ENCODE measurements around the gene ARHGEF6. TPM values are rescaled to one million over a fixed set of nuclear protein-coding genes. Genes with fewer than 3 reads are reported as not detected.

ARHGEF6 gene
- total RNA-seq, 1 experiment from 2014 or later: 5.1 TPM

DNA sequence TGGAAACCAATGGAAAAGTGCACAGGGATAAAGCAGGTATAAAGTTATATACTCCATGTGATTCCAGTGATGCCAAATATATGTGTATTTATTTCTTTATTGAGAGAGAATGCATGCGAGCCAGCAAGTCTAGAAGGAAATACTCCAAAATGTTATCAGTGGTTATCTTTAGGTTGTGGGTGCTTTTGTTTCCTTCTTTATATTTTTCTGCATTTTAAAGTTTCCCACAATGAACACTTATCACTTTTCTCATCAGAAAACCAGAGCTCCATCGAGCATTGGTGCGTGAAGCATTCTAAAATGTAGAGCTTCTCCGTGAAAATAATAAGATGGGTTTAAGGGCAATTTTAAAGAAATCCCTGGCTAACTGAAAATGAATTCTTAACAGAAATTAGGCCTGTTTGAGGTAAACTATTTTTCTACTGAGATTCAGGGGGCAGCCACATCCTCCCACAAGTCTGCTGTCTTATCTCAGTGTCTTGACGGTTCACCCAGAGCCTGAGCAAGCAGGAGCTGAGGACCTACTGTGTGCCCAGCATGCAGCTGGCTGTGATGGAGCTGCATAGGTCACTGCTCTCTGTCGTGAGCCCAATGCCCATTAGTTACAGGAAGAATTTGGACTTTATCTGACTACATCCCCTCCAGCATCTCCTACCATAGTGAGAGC, 151.5 kb downstream of the ARHGEF6 start (continued):
- TF ChIP-seq NFYB (CRISPR knock-in tag; conservative IDR thresholded peaks at IDR 0.05; ENCODE audit: low read depth) (no peak), MYBL2 (CRISPR knock-in tag; IDR thresholded peaks at IDR 0.05) (no peak), JAZF1 (CRISPR knock-in tag; IDR thresholded peaks at IDR 0.05) (no peak), GABPB1 (CRISPR knock-in tag; IDR thresholded peaks at IDR 0.05) (no peak), SMAD4 (CRISPR knock-in tag; IDR thresholded peaks at IDR 0.05) (no peak)
- TF ChIP-seq, protein P1, sequence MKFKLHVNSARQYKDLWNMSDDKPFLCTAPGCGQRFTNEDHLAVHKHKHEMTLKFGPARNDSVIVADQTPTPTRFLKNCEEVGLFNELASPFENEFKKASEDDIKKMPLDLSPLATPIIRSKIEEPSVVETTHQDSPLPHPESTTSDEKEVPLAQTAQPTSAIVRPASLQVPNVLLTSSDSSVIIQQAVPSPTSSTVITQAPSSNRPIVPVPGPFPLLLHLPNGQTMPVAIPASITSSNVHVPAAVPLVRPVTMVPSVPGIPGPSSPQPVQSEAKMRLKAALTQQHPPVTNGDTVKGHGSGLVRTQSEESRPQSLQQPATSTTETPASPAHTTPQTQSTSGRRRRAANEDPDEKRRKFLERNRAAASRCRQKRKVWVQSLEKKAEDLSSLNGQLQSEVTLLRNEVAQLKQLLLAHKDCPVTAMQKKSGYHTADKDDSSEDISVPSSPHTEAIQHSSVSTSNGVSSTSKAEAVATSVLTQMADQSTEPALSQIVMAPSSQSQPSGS (CRISPR knock-in tag; IDR thresholded peaks at IDR 0.05; ENCODE audit: borderline replicate concordance, low read depth): no peak
- TF ChIP-seq, protein P2, sequence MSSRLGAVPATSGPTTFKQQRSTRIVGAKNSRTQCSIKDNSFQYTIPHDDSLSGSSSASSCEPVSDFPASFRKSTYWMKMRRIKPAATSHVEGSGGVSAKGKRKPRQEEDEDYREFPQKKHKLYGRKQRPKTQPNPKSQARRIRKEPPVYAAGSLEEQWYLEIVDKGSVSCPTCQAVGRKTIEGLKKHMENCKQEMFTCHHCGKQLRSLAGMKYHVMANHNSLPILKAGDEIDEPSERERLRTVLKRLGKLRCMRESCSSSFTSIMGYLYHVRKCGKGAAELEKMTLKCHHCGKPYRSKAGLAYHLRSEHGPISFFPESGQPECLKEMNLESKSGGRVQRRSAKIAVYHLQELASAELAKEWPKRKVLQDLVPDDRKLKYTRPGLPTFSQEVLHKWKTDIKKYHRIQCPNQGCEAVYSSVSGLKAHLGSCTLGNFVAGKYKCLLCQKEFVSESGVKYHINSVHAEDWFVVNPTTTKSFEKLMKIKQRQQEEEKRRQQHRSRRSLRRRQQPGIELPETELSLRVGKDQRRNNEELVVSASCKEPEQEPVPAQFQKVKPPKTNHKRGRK (CRISPR knock-in tag; IDR thresholded peaks at IDR 0.05; ENCODE audit: borderline replicate concordance): no peak

DNA sequence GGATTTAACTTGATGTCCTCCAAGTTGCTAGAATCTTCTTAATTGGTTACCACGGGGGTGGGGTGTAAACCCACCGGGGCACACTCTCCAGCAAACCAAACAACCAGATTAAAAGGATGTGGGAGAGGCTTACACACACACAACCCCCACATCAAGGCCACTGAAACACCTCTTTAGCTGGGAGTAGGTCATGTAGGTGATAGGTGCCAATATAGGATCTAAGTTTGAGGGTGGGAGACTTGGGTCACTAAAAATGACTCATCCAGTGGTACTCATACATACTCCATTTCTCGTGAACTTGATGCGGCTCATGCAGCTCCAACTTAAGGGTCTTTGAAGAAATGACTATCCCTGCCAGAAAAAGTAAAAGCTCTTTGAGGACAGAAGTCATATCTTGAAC, 153.3 kb downstream of the ARHGEF6 start:
- no peaks in the 10 kb centered on the region for H3K36me3 Mint-ChIP-seq
- no peaks in the 10 kb centered on the region for H3K27me3 Mint-ChIP-seq (ENCODE audit: low read depth)
- no peaks in the 10 kb centered on the region for H3K9me3 Mint-ChIP-seq
- TF ChIP-seq KAT7 (CRISPR knock-in tag; IDR thresholded peaks at IDR 0.05; ENCODE audit: borderline replicate concordance) (no peak), RORB (CRISPR knock-in tag; IDR thresholded peaks at IDR 0.05) (no peak)
- H3K4me1 Mint-ChIP-seq: no peaks in the 10 kb centered on the region
- no peak for ATAC-seq
- no peak overlapping the region for H3K4me3 Mint-ChIP-seq
- no peak for DNase-seq (ENCODE audit: low spot score)
- POLR2A ChIA-PET: no interaction called here
- H3K27ac Mint-ChIP-seq: no peak overlapping the region
- CTCF ChIA-PET: no interaction called here

- TF ChIP-seq ZNF396 (CRISPR knock-in tag; IDR thresholded peaks at IDR 0.05; ENCODE audit: borderline replicate concordance) (no peak), ATF3 (CRISPR knock-in tag; conservative IDR thresholded peaks at IDR 0.05) (no peak), NR3C1 (CRISPR knock-in tag; conservative IDR thresholded peaks at IDR 0.05; ENCODE audit: low read depth) (no peak), TCF7 (CRISPR knock-in tag; IDR thresholded peaks at IDR 0.05; ENCODE audit: low read depth) (no peak), ZBTB21 (CRISPR knock-in tag; IDR thresholded peaks at IDR 0.05; ENCODE audit: borderline replicate concordance) (no peak), CREB1 (CRISPR knock-in tag; IDR thresholded peaks at IDR 0.05) (no peak), ZNF121 (CRISPR knock-in tag; IDR thresholded peaks at IDR 0.05) (no peak), IRF2 (CRISPR knock-in tag; IDR thresholded peaks at IDR 0.05; ENCODE audit: borderline replicate concordance, low read depth) (no peak), NFATC4 (CRISPR knock-in tag; IDR thresholded peaks at IDR 0.05) (no peak)
- ATAC-seq: no peak
- ChIA-PET CTCF (no interaction called here), POLR2A (no interaction called here)
- Mint-ChIP-seq H3K27me3 (ENCODE audit: low read depth) (no peaks in the 10 kb centered on the region), H3K4me1 (no peaks in the 10 kb centered on the region), H3K36me3 (no peaks in the 10 kb centered on the region), H3K27ac (no peak overlapping the region), H3K9me3 (no peaks in the 10 kb centered on the region), H3K4me3 (no peak overlapping the region)
- DNase-seq (ENCODE audit: low spot score): no peak
Measured at GRCh38 chrX:136626891-136627290, 153.8 kb downstream of the ARHGEF6 start.

GRCh38 chrX:136626237-136626636, 154.5 kb downstream of the ARHGEF6 start:
- DNase-seq (ENCODE audit: low spot score) (no peak), ATAC-seq (no peak)
- ChIA-PET CTCF (no interaction called here), POLR2A (interaction anchor here (0.7 kb wide), 1 partner anchor 9 kb away, joined by 7 read pairs; no protein-coding TSS in a partner anchor)
- no peaks in the 10 kb centered on the region for H3K36me3 Mint-ChIP-seq
- no peaks in the 10 kb centered on the region for H3K9me3 Mint-ChIP-seq
- H3K27me3 Mint-ChIP-seq (ENCODE audit: low read depth): no peaks in the 10 kb centered on the region
- no peak overlapping the region for H3K27ac Mint-ChIP-seq
- H3K4me1 Mint-ChIP-seq: no peaks in the 10 kb centered on the region
- no peak overlapping the region for H3K4me3 Mint-ChIP-seq
- TF ChIP-seq TEAD1 (CRISPR knock-in tag; IDR thresholded peaks at IDR 0.05) (no peak), ATF1 (CRISPR knock-in tag; IDR thresholded peaks at IDR 0.05) (no peak), TEAD4 (CRISPR knock-in tag; IDR thresholded peaks at IDR 0.05) (no peak), ZNF219 (CRISPR knock-in tag; IDR thresholded peaks at IDR 0.05; ENCODE audit: borderline replicate concordance) (no peak), ZNF263 (CRISPR knock-in tag; IDR thresholded peaks at IDR 0.05; ENCODE audit: low read depth) (no peak), ZNF138 (CRISPR knock-in tag; conservative IDR thresholded peaks at IDR 0.05) (no peak)
- TF ChIP-seq, protein P1 (CRISPR knock-in tag; IDR thresholded peaks at IDR 0.05; ENCODE audit: borderline replicate concordance, low read depth): no peak
- TF ChIP-seq, protein P3, sequence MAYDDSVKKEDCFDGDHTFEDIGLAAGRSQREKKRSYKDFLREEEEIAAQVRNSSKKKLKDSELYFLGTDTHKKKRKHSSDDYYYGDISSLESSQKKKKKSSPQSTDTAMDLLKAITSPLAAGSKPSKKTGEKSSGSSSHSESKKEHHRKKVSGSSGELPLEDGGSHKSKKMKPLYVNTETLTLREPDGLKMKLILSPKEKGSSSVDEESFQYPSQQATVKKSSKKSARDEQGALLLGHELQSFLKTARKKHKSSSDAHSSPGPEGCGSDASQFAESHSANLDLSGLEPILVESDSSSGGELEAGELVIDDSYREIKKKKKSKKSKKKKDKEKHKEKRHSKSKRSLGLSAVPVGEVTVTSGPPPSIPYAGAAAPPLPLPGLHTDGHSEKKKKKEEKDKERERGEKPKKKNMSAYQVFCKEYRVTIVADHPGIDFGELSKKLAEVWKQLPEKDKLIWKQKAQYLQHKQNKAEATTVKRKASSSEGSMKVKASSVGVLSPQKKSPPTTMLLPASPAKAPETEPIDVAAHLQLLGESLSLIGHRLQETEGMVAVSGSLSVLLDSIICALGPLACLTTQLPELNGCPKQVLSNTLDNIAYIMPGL (CRISPR knock-in tag; IDR thresholded peaks at IDR 0.05): no peak

Data from WTC11 (cell line).